PC-9 (cell line): Measurements from ENCODE around the gene TDP2.

Source experiments
- EZH2 ChIP-seq: fragments of 200-600 bp; sonication (generic); IDR thresholded peaks from 2 replicates; pipeline ENCODE4 v1.8.0; 2017; ENCODE audit warnings: antibody characterized with exemption, low read depth
- TF ChIP-seq, protein P1 (sequence below): fragments of 200-600 bp; sonication (generic); conservative IDR thresholded peaks from 2 replicates; pipeline ENCODE4 v1.6.1; 2017; ENCODE audit warnings: mixed run types, antibody characterized with exemption, mild to moderate bottlenecking, moderate library complexity

DNA sequence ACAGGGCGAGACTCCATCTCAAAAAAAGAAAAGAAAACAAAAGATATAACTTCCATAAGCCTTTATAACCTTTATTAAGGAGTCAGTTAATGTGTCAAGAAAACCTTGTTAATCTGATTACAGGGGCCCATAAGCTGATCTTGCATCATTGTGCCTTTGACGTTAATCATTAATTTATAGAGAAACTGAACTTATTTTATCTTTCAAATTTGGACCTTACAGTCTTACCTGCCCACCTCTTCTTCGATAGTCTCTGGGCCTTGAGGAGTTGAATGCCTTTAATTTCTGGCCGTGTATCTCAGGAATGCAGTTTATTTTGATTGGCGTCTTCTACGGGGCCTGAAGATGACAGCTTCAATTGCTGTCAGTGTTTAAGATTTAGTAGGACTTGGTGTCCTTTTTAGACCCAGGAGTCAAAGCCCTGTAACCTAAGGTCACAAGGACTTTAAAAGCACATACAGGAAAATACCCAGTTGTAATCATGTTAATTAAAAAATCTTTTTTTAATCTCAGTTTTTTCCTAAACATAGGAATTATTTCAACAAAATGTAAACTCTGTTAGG, 6.0 kb upstream of the TDP2 start:
- TF ChIP-seq, protein P1, sequence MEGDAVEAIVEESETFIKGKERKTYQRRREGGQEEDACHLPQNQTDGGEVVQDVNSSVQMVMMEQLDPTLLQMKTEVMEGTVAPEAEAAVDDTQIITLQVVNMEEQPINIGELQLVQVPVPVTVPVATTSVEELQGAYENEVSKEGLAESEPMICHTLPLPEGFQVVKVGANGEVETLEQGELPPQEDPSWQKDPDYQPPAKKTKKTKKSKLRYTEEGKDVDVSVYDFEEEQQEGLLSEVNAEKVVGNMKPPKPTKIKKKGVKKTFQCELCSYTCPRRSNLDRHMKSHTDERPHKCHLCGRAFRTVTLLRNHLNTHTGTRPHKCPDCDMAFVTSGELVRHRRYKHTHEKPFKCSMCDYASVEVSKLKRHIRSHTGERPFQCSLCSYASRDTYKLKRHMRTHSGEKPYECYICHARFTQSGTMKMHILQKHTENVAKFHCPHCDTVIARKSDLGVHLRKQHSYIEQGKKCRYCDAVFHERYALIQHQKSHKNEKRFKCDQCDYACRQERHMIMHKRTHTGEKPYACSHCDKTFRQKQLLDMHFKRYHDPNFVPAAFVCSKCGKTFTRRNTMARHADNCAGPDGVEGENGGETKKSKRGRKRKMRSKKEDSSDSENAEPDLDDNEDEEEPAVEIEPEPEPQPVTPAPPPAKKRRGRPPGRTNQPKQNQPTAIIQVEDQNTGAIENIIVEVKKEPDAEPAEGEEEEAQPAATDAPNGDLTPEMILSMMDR, result no peak
- TF ChIP-seq EZH2, result no peak
